HCT116 (cell line): ENCODE results near the gene IFT122. TPM values are rescaled to one million over a fixed set of nuclear protein-coding genes. Genes with fewer than 3 reads are reported as not detected.

Experiments used
- ATAC-seq: fragments of 200-7000 bp; cut with Tn5 transposase; 2 replicates; pipeline ENCODE4 v1.9.1; 2020; ENCODE audit warnings: mild to moderate bottlenecking, moderate library complexity
- BruUV-seq: library from RNA; stranded (reverse); fragments of 400-500 nt; replicated peaks from 2 replicates; lab custom pipeline; 2021; lab: Mats Ljungman, UMichigan
- CTCF ChIA-PET: fragments of 300-600 bp; sonication (Branson Sonifier 250); formaldehyde crosslinking; loops from one replicate; lab custom pipeline; 2021; ENCODE audit warnings: antibody characterized with exemption; lab: Charles Lee
- POLR2A ChIA-PET: fragments of 300-600, 350-600 bp; sonication (Branson Sonifier 250); formaldehyde crosslinking; loops from one replicate; lab custom pipeline; 2021; ENCODE audit warnings: antibody characterized with exemption; lab: Charles Lee
- RAD21 ChIA-PET, 2 experiments: fragments of 300-600 bp; sonication (Branson Sonifier 250); formaldehyde crosslinking; loops; one replicate each; lab custom pipeline; 2023; ENCODE audit warnings: low total read pairs in 2 of 2; ENCODE audit not compliant: uncharacterized antibody in 2 of 2, unreplicated experiment in 2 of 2, low non-redundant PET in 1 of 2; lab: Charles Lee
- DNase-seq: peaks from one replicate; pipeline ENCODE4 v3.0.0-alpha.2; 2010; ENCODE audit warnings: low read depth, low spot score
- H2AFZ ChIP-seq: fragments of 200-600 bp; shearing (Covaris generic), sonication (generic); 2 replicates; pipeline ENCODE4 v1.6.1; 2017; ENCODE audit warnings: low read depth, mixed run types, mixed read lengths, antibody characterized with exemption, low read length; ENCODE audit not compliant: poor library complexity, severe bottlenecking
- H3K27ac ChIP-seq: 2 replicates; pipeline ENCODE4 v1.5.1; 2012; ENCODE audit warnings: low read depth, low read length
- H3K27me3 ChIP-seq: fragments of 200-600 bp; sonication (generic); 2 replicates; pipeline ENCODE4 v1.6.1; 2016; ENCODE audit warnings: mixed run types, low read length, mixed read lengths; ENCODE audit not compliant: insufficient read depth
- H3K36me3 ChIP-seq, 2 experiments: fragments of 200-500 bp in 1 of 2; fragments of 200-600 bp in 1 of 2; sonication (Bioruptor generic) in 1 of 2; sonication (generic) in 1 of 2; 2 replicates each; pipeline versions ENCODE4 v1.5.1 to v1.6.1; 2014 to 2016; ENCODE audit warnings: low read length in 2 of 2, inconsistent platforms in 1 of 2, mixed read lengths in 1 of 2, mixed run types in 1 of 2; ENCODE audit not compliant: insufficient read depth in 2 of 2, control insufficient read depth in 1 of 2
- H3K4me1 ChIP-seq, 2 experiments: fragments of 200-600 bp in 1 of 2; sonication (generic) in 1 of 2; 2 replicates each; pipeline versions ENCODE4 v1.5.1 to v1.6.1; 2012 to 2017; ENCODE audit warnings: low read length in 2 of 2, inconsistent platforms in 1 of 2, mild to moderate bottlenecking in 1 of 2, mixed read lengths in 1 of 2, mixed run types in 1 of 2, moderate library complexity in 1 of 2; ENCODE audit not compliant: insufficient read depth in 2 of 2, control insufficient read depth in 1 of 2
- H3K4me2 ChIP-seq: fragments of 200-600 bp; sonication (generic); 2 replicates; pipeline ENCODE4 v1.6.1; 2017; ENCODE audit warnings: mixed run types, low read length, mixed read lengths
- H3K4me3 ChIP-seq, 2 experiments: fragments of 200-600 bp in 1 of 2; sonication (generic) in 1 of 2; replicated peaks in 1 of 2; 2 replicates each; pipeline ENCODE4 v1.5.1; 2011 to 2016; ENCODE audit warnings: low read length in 2 of 2, control low read depth in 1 of 2, low read depth in 1 of 2, mild to moderate bottlenecking in 1 of 2, mixed read lengths in 1 of 2, mixed run types in 1 of 2
- H3K79me2 ChIP-seq: fragments of 200-600 bp; sonication (generic); 2 replicates; pipeline ENCODE4 v1.6.1; 2017; ENCODE audit warnings: mild to moderate bottlenecking, mixed run types, low read length, moderate library complexity, mixed read lengths; ENCODE audit not compliant: insufficient read depth
- H3K9ac ChIP-seq: fragments of 200-600 bp; sonication (generic); 2 replicates; pipeline ENCODE4 v1.6.1; 2016; ENCODE audit warnings: low read length, mixed read lengths
- H3K9me2 ChIP-seq: fragments of 200-600 bp; sonication (generic), shearing (Covaris generic); 2 replicates; pipeline ENCODE4 v1.6.1; 2017; ENCODE audit warnings: mixed run types, mild to moderate bottlenecking, moderate library complexity; ENCODE audit not compliant: insufficient read depth
- H3K9me3 ChIP-seq, 2 experiments: fragments of 200-500 bp in 1 of 2; fragments of 200-600 bp in 1 of 2; sonication (Bioruptor generic) in 1 of 2; sonication (generic) in 1 of 2; 2 replicates each; pipeline ENCODE4 v1.6.1; 2014 to 2017; ENCODE audit warnings: low read length in 2 of 2, mixed read lengths in 2 of 2, inconsistent platforms in 1 of 2, low read depth in 1 of 2, mild to moderate bottlenecking in 1 of 2, mixed run types in 1 of 2, moderate library complexity in 1 of 2; ENCODE audit not compliant: control insufficient read depth in 1 of 2, insufficient read depth in 1 of 2
- H4K20me1 ChIP-seq: fragments of 200-600 bp; sonication (generic), shearing (Covaris generic); 2 replicates; pipeline ENCODE4 v1.6.1; 2017; ENCODE audit warnings: mixed run types, mild to moderate bottlenecking, moderate library complexity; ENCODE audit not compliant: insufficient read depth
- CBX3 ChIP-seq: IDR thresholded peaks from 2 replicates; pipeline ENCODE4 v1.6.1; 2012; ENCODE audit warnings: low read depth
- CEBPB ChIP-seq: IDR thresholded peaks from 2 replicates; pipeline ENCODE4 v1.6.1; 2012; ENCODE audit warnings: low read depth
- EGR1 ChIP-seq: IDR thresholded peaks from 2 replicates; pipeline ENCODE4 v1.6.1; 2012; ENCODE audit warnings: low read depth
- ELF1 ChIP-seq: IDR thresholded peaks from 2 replicates; pipeline ENCODE4 v1.6.1; 2012; ENCODE audit warnings: low read depth, borderline replicate concordance
- FOSL1 ChIP-seq: IDR thresholded peaks from 2 replicates; pipeline ENCODE4 v1.6.1; 2012; ENCODE audit warnings: low read depth
- JUND ChIP-seq: IDR thresholded peaks from 2 replicates; pipeline ENCODE4 v1.6.1; 2012
- POLR2AphosphoS5 ChIP-seq: IDR thresholded peaks from 2 replicates; pipeline ENCODE4 v1.6.1; 2011; ENCODE audit warnings: mild to moderate bottlenecking, low read depth, low read length, moderate library complexity
- SIN3A ChIP-seq: IDR thresholded peaks from 2 replicates; pipeline ENCODE4 v1.6.1; 2012; ENCODE audit warnings: low read depth
- TCF7L2 ChIP-seq: IDR thresholded peaks from 2 replicates; pipeline ENCODE4 v1.7.0; 2011; ENCODE audit warnings: borderline replicate concordance, inconsistent platforms; ENCODE audit not compliant: insufficient read depth, insufficient read length; ENCODE audit errors: extremely low read depth
- YY1 ChIP-seq: IDR thresholded peaks from 2 replicates; pipeline ENCODE4 v1.6.1; 2011; ENCODE audit warnings: low read length, low read depth, moderate library complexity, mild to moderate bottlenecking; ENCODE audit not compliant: insufficient replicate concordance; ENCODE audit errors: extremely low read depth
- ZNF274 ChIP-seq: fragments of 200-500 bp; sonication (Bioruptor generic); IDR thresholded peaks from 2 replicates; pipeline ENCODE4 v1.6.1; 2014; ENCODE audit warnings: mild to moderate bottlenecking, low read depth, low read length, inconsistent platforms
- intact Hi-C: fragments of 100-400 bp; cut with micrococcal nuclease; formaldehyde crosslinking; loops from 2 replicates; pipeline ENCODE4 v1.10.0; 2022
- total RNA-seq: library from RNA; stranded (reverse); gene quantifications from one replicate; pipeline ENCODE4 v1.2.1, GENCODE V29; 2021; ENCODE audit not compliant: unreplicated experiment
- TF ChIP-seq, protein P1 (sequence below), 3 experiments: fragments of 200-600 bp in 1 of 3; sonication (generic) in 1 of 3; IDR thresholded peaks in 2 of 3; conservative IDR thresholded peaks in 1 of 3; 2 replicates each; pipeline ENCODE4 v1.5.1; 2012 to 2017; ENCODE audit warnings: low read depth in 2 of 3, low read length in 2 of 3, antibody characterized with exemption in 1 of 3, borderline replicate concordance in 1 of 3, control low read depth in 1 of 3, mild to moderate bottlenecking in 1 of 3, mixed read lengths in 1 of 3, mixed run types in 1 of 3, moderate library complexity in 1 of 3; ENCODE audit not compliant: insufficient read depth in 1 of 3

IFT122 gene
- total RNA-seq, 1 experiment from 2014 or later: 21.4 TPM

DNA sequence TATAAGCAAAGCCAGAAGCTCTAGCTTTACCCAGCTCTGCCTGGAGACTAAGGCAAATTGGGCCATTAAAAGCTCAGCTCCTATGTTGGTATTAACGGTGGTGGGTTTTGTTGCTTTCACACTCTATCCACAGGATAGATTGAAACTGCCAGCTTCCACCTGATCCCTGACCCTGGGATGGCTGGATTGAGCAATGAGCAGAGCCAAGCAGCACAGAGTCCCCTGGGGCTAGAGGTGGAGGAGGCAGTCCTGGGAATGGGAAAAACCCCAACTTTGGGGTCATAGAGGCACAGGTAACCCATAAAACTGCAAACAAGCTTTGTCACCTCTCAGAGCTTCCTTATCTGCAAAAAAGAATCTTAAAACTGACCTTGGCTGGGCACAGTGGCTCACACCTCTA is 95.1 kb downstream of the IFT122 start (continued):
- TF ChIP-seq JUND: no peak
- TF ChIP-seq, protein P1, sequence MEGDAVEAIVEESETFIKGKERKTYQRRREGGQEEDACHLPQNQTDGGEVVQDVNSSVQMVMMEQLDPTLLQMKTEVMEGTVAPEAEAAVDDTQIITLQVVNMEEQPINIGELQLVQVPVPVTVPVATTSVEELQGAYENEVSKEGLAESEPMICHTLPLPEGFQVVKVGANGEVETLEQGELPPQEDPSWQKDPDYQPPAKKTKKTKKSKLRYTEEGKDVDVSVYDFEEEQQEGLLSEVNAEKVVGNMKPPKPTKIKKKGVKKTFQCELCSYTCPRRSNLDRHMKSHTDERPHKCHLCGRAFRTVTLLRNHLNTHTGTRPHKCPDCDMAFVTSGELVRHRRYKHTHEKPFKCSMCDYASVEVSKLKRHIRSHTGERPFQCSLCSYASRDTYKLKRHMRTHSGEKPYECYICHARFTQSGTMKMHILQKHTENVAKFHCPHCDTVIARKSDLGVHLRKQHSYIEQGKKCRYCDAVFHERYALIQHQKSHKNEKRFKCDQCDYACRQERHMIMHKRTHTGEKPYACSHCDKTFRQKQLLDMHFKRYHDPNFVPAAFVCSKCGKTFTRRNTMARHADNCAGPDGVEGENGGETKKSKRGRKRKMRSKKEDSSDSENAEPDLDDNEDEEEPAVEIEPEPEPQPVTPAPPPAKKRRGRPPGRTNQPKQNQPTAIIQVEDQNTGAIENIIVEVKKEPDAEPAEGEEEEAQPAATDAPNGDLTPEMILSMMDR (IDR thresholded peaks at IDR 0.05 in 2 of 3, conservative IDR thresholded peaks at IDR 0.05 in 1 of 3; ENCODE audit: borderline replicate concordance in 1 of 3, insufficient read depth in 1 of 3, low read depth in 2 of 3, low read length in 2 of 3): no peak
- TF ChIP-seq ELF1: no peak
- no peak for TF ChIP-seq CEBPB
- TF ChIP-seq FOSL1: no peak
- TF ChIP-seq TCF7L2: no peak
- TF ChIP-seq YY1: no peak
- no peak for TF ChIP-seq EGR1
- TF ChIP-seq ZNF274: no peak
- no peak for TF ChIP-seq SIN3A

DNA sequence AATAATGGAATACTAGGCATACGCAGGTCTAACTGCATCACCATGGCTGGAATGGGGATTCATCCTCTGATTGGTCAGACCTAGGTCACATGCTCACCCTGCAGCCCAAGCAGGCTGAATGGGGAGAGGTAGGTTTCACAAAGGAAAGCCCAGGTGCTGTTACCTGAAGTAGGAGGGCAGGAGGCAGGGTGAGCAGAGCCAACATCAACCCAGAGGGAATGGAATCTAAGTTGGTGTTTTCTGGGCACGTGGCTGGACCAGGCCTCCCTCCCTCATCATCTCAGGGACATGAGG is 96.3 kb downstream of the IFT122 start:
- TF ChIP-seq POLR2AphosphoS5 (no peak), FOSL1 (no peak), CBX3 (no peak), EGR1 (no peak)
- TF ChIP-seq, protein P1 (IDR thresholded peaks at IDR 0.05 in 2 of 3, conservative IDR thresholded peaks at IDR 0.05 in 1 of 3; ENCODE audit: borderline replicate concordance in 1 of 3, insufficient read depth in 1 of 3, low read depth in 2 of 3, low read length in 2 of 3): no peak
- H3K4me2 ChIP-seq: no peak overlapping the region
- H3K4me3 ChIP-seq: no peak overlapping the region
- H2AFZ ChIP-seq: no peak overlapping the region
- no peaks in the 10 kb centered on the region for H3K9me3 ChIP-seq
- ChIA-PET CTCF (no interaction called here), RAD21 (no interaction called here), POLR2A (no interaction called here)
- intact Hi-C loops: no loop called here
- no peaks in the 10 kb centered on the region for H4K20me1 ChIP-seq
- no peaks in the 10 kb centered on the region for H3K27me3 ChIP-seq
- H3K27ac ChIP-seq: no peak overlapping the region
- ATAC-seq (peak; percentile 55), DNase-seq (no peak)
- no TSS peak for BruUV-seq
- peaks cover 0 to 4% of the 10 kb centered on the region in 2 experiments; a peak in 1 of 4 replicates for H3K4me1 ChIP-seq
- no peak overlapping the region for H3K9ac ChIP-seq
- no peaks in the 10 kb centered on the region for H3K36me3 ChIP-seq
- H3K79me2 ChIP-seq: no peaks in the 10 kb centered on the region
- no peaks in the 10 kb centered on the region for H3K9me2 ChIP-seq
